Left forelimb (tissue), 1 donor: ENCODE measurements around the gene DTX4.
"Not testable (repeated sequence)": the region's sequence is repeated elsewhere in the genome, so short reads cannot be mapped to it uniquely, and the experiment has no call there.

Source experiments
- DNase-seq: peaks from one replicate; pipeline ENCODE4 v3.0.0-alpha.2; 2018; ENCODE audit warnings: low spot score

Gene DTX4

GRCh38 chr11:59171508-59172322 lies at the start of gene DTX4:
Gene DTX4, plus strand, starts transcription at chr11:59172132. Its CDS starts 464 bp downstream, at chr11:59172596.
- peak; percentile 93 for DNase-seq

- DNase-seq = peak; percentile 89
Measured at GRCh38 chr11:59135648-59136461, 36.1 kb upstream of the DTX4 start.

DNA sequence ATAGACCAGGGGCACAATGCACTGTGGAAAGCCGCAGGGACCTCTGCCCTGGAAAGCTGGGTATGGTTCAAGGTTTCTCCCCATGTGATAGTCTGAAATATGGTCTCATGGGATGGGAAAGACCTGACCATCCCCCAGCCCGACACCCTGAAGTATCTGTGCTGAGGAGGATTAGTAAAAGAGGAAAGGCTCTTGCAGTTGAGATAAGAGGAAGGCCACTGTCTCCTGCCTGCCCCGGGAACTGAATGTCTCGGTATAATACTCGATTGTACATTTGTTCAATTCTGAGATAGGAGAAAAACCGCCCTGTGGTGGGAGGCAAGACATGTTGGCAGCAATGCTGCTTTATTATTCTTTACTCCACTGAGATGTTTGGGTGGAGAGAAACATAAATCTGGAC lies 35.4 kb upstream of the DTX4 start:
- not testable (repeated sequence) for DNase-seq

GRCh38 chr11:59137190-59137589 lies 34.7 kb upstream of the DTX4 start:
- no peak for DNase-seq

DNA sequence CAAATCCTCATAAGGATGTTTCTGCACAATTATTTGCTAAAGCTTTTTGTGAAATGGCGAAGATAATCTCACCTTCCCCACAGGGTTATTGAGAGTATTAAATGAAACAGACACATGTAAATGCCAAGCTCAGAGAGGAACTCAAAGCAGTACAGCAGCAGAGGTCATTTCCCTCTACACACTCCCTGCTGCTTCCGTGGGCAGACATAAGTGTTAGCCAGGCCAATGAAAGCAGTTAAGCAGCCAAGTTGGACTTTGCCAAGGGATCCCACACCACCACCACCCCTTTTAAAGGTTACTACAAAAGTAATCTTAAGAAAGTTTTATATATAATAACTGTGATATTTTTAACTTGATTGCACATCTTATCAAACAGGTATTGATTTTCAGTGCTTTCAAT lies 33.3 kb upstream of the DTX4 start:
- no peak for DNase-seq

GRCh38 chr11:59141191-59141590 lies 30.7 kb upstream of the DTX4 start:
- DNase-seq = no peak

- no peak for DNase-seq
Measured at GRCh38 chr11:59141673-59142460, 30.1 kb upstream of the DTX4 start.

- DNase-seq = peak; percentile 91
Measured at GRCh38 chr11:59142530-59143507, 29.1 kb upstream of the DTX4 start, which contains the start of gene FAM111A. Gene FAM111A, plus strand, starts transcription at chr11:59142856. Its CDS starts 6,017 bp downstream, at chr11:59148873.

DNA sequence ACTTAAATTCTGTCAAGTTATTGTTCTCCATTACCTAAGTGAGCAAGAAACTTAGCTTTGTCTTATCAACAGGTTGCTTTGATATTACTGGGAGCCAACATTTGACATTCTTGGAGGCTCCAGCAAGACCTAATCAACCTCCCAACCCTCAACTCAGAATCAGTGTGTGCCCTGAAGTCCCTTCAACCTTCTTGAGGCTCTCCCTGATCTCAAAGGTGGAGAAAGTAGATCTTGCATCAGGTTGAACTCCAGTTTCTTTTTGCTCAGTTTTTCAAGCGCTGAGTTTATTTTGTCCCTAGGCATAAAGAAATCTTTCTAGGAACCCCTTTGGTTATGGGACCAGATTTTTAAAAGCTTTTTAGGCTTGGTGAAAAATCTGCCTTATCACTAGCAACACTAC lies 27.8 kb upstream of the DTX4 start:
- no peak for DNase-seq

DNA sequence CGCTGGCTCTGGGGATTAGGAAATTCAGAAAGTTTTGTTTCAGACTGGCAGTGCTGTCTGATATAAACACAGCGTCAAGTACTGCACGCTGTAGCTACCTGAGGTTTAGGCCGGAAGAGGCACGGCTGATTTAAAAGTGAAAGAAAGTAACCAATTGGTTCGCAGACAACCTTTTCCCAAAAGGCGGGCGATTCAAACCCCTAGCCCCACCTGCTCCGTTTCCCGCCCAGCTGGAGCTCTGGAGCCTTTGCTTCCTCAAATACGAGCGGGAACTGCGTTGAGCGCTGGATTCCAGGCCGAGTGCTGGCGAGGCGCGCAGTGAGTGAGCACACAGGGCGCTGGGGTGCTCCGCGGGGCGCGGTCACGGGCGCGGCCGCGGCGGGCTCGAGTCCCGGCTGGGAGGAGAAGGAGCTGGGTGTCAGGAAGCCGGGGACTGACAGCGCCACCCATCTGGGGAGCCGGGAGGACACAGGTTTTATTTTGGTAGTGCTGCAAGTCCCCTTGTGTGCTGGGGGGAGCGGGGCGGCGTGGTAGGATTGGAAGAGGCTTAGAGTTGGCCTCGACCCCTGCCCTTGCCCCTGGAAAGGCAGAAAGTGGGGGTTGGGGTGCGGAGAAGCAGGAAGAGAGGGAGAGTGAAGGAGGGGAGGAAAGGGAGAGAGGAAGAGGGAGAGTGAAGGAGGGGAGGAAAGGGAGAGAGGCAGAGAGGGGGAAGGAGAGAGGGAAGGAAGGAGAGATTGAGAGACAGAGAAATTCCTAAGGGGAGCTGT lies 27.2 kb upstream of the DTX4 start:
- DNase-seq = peak; percentile 87

DNA sequence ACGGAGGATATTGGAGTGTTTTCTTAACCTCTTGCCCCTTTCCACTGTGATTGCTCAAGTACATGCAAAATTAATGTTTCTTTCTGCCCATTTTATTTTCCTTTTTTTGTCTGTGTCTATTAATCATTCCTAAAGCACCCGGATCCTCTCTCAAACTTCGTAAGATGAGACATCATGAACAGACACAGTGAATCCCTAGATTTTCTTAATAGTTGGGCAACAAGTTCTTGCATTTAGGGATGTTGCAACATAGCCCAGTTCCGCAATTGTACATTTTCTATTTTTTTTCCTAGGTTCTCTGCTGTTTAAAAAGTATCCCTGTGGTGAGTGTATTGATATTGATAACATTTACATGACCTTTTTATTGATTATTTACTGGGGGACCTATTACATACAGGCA lies 26.4 kb upstream of the DTX4 start:
- DNase-seq = no peak

GRCh38 chr11:59151761-59152160 lies 20.2 kb upstream of the DTX4 start:
- DNase-seq = no peak

DNA sequence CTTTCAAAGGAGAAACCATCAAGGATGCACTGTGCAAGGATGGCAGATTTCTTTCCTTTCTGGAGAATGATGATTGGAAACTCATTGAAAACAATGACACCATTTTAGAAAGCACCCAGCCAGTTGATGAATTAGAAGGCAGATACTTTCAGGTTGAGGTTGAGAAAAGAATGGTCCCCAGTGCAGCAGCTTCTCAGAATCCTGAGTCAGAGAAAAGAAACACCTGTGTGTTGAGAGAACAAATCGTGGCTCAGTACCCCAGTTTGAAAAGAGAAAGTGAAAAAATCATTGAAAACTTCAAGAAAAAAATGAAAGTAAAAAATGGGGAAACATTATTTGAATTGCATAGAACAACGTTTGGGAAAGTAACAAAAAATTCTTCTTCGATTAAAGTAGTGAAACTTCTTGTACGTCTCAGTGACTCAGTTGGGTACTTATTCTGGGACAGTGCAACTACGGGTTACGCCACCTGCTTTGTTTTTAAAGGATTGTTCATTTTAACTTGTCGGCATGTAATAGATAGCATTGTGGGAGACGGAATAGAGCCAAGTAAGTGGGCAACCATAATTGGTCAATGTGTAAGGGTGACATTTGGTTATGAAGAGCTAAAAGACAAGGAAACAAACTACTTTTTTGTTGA lies 19.5 kb upstream of the DTX4 start:
- DNase-seq = no peak

GRCh38 chr11:59154610-59155009 lies 17.3 kb upstream of the DTX4 start:
- DNase-seq = no peak

DNA sequence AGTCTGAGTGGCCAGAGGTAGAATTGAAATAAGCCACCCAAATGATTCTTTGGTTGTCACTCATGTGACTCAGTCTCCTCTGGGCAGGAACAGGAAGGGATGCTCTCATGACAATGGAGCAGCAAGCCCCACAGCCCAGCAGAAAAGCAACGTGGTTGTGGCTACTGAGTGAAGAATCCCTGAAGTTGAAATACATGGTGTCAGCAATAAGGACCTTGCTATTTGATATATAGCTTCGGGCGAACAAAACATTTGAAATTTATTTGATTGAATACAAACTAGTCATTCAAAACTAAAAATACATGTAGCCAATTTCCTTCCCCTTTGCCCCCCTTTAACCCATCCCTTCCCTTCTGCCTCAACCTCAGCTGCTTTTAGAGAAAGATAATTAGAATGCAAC lies 14.5 kb upstream of the DTX4 start:
- DNase-seq = no peak

GRCh38 chr11:59158206-59159068 lies 13.5 kb upstream of the DTX4 start:
- no peak for DNase-seq

GRCh38 chr11:59164028-59164427 lies 7.9 kb upstream of the DTX4 start:
- no peak for DNase-seq

DNA sequence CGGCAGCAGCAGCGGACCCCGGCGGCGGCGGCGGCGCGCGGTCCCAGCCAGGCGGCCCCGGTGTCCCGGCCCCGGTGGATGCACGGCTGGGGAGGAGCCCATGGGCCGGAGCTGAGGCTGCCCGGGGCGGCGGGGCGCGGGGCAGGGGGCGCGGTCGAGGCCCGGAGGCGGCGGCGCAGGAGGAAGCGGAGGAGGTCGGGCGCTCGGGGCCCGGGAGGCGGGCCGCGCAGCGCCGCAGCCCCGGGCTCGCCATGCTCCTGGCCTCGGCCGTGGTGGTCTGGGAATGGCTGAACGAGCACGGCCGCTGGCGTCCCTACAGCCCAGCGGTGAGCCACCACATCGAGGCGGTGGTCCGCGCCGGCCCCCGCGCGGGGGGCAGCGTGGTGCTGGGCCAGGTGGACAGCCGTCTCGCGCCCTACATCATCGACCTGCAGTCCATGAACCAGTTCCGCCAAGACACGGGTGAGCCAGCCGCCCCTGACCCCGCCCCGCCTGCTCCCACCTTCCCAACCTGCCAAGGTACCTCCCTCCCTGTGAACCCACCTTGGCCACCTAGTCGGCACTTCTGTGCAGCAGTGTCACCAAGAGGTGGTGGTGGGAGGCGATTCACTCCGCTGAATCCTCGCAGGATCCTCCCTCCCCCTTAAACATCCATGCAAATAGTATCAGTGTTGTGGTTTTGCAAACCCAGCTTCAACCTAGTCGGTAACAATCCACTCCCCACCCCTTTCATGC lies 580 bp downstream of the DTX4 start:
- no peak for DNase-seq
